ENCODE results near the gene ZYG11B.
"Not testable (repeated sequence)": the region's sequence is repeated elsewhere in the genome, so short reads cannot be mapped to it uniquely, and the experiment has no call there.

The ZYG11B gene

GRCh38 chr1:52852854-52853253, 126.6 kb downstream of the ZYG11B start:
- DNase-seq (ENCODE audit: low spot score) = no peak

GRCh38 chr1:52855584-52855983, 129.3 kb downstream of the ZYG11B start:
- DNase-seq (ENCODE audit: low spot score) = no peak

- no peak for DNase-seq (ENCODE audit: low spot score)
Measured at GRCh38 chr1:52856026-52856425, 129.8 kb downstream of the ZYG11B start.

- no peak for DNase-seq (ENCODE audit: low spot score)
Measured at GRCh38 chr1:52857443-52857842, 131.2 kb downstream of the ZYG11B start.

- DNase-seq (ENCODE audit: low spot score) = no peak
Measured at GRCh38 chr1:52862666-52863458, 136.6 kb downstream of the ZYG11B start.

GRCh38 chr1:52867087-52867863, 141.0 kb downstream of the ZYG11B start:
- no peak for DNase-seq (ENCODE audit: low spot score)

- DNase-seq (ENCODE audit: low spot score) = not testable (repeated sequence)
Measured at GRCh38 chr1:52869727-52870126, 143.5 kb downstream of the ZYG11B start.

- no peak for DNase-seq (ENCODE audit: low spot score)
Measured at GRCh38 chr1:52876843-52877242, 150.6 kb downstream of the ZYG11B start.

Measured in iPS-NIHi11 (cell line).